GM18498 (cell line): Measurements from ENCODE around the gene WDR48.
"Not testable (repeated sequence)": the region's sequence is repeated elsewhere in the genome, so short reads cannot be mapped to it uniquely, and the experiment has no call there.

Experiments
- ATAC-seq: cut with Tn5 transposase; IDR thresholded peaks from one replicate; pipeline ENCODE4 v1.9.1; 2021; ENCODE audit warnings: mild to moderate bottlenecking, moderate library complexity; ENCODE audit not compliant: unreplicated experiment

WDR48 gene

GRCh38 chr3:39051649-39052561 is at the start of gene WDR48, which contains the start of gene SCN11A:
Gene WDR48 (plus strand): TSS chr3:39052016. CDS start chr3:39052026, 10 bp downstream.
Gene SCN11A (minus strand): TSS chr3:39051944. CDS start chr3:38950362, 101,582 bp downstream.
- peak; percentile 98 for ATAC-seq

- ATAC-seq: no peak
Observed at GRCh38 chr3:39005295-39005694, 46.5 kb upstream of the WDR48 start.

DNA sequence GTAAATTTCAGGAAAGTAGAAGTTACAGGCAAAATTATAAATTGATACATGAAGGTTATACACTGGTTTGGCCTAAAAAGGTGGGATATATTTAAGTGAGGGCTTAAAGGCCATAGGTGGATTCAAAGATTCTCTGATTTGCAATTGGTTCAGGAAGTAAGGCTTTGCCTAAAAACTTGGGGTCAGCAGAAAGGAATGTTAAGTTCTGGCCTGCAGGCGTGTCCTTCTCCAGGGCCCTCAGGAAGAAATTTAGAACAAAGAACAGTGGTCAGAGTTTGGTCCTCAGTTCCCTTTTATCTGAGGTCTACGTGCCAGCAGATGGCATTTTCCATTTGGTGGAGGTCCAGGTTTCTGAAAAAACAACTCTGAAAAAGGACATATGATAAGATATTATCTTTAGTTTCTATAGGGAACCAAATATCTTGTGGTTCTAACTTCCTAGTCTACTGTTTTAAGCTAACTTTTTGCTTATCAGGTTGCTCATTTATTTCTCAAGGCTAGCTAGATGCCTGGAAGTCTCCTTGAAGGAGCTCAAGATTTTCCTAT is 40.6 kb upstream of the WDR48 start:
- ATAC-seq: no peak

GRCh38 chr3:39013289-39013688 is 38.5 kb upstream of the WDR48 start:
- ATAC-seq: no peak

GRCh38 chr3:39013921-39014509 is 37.8 kb upstream of the WDR48 start:
- ATAC-seq: no peak

GRCh38 chr3:39015418-39015817 is 36.4 kb upstream of the WDR48 start:
- no peak for ATAC-seq

- ATAC-seq: no peak
Observed at GRCh38 chr3:39019299-39019698, 32.5 kb upstream of the WDR48 start.

GRCh38 chr3:39021029-39021428 is 30.8 kb upstream of the WDR48 start:
- peak; percentile 67 for ATAC-seq

DNA sequence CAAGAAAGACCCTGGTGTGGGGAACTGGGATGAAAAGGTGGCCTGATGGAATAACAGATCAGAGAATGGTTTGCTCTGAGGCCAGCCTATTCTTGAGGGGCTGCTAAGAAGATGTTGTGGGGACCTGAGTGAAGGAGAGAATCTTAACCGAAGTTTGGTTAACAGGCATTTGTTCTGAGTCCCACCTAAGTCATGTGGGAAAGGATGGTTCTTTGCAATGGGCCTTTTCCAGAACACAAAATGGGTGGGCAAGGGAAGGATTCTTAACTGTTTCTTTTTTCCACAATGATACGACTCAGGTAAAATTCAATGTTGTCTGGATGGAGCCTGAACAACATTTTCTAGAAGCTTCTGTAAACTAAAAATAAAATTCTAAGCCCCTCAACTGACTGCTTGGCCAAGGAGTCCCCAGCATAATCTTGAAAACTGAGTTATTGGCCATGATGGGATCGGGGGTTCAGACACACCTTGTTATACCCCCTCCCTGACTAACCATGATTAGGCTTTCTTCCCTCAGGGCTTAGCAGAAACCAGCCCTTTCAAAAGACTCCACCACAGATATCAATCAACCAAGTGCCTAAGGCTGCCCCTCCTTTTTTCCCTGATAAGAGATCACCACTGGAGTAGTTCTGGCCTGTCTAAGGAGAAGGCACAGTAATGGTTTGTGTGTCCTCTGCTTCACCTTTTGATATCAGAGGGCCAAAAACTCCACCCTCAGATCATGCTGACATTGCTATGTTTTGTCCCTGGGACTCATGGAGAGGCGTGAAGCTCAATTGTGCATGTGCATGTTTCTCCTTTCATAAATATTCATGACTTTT is 30.1 kb upstream of the WDR48 start:
- ATAC-seq: no peak

DNA sequence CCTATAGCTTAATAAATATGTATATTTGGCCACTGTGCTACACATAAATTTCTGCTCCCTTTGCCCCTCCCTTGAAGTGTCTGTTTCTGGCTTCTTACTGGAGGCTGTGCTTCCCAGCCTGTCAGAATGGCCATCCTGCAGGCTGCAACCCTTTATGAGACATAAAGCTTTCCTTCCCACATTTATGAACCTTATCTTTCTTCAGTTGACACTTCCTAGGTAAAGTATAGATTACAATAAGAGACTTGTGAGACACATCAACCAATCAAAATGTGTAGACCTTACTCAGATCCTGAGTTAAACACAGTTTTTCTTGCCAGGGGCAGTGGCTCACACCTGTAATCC is 29.6 kb upstream of the WDR48 start:
- ATAC-seq: no peak

DNA sequence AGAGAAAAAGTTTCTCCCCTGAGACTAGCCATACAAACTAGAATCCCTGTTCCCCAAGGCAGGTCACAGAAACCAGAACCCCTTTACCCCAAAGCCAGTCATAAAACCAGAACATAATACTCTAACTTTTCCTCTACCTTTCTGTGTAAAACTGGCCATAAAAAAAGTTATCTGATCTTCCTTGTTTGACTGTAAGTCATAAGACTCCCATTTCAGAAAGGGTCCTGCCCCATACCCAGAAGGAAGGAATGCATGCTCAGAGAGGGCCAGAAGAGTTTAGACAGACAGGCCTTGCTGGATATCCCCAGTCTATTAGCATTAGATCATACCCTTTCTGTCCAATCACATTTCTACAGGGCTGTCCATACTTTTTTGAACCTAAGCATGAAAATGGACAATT is 27.3 kb upstream of the WDR48 start:
- no peak for ATAC-seq

DNA sequence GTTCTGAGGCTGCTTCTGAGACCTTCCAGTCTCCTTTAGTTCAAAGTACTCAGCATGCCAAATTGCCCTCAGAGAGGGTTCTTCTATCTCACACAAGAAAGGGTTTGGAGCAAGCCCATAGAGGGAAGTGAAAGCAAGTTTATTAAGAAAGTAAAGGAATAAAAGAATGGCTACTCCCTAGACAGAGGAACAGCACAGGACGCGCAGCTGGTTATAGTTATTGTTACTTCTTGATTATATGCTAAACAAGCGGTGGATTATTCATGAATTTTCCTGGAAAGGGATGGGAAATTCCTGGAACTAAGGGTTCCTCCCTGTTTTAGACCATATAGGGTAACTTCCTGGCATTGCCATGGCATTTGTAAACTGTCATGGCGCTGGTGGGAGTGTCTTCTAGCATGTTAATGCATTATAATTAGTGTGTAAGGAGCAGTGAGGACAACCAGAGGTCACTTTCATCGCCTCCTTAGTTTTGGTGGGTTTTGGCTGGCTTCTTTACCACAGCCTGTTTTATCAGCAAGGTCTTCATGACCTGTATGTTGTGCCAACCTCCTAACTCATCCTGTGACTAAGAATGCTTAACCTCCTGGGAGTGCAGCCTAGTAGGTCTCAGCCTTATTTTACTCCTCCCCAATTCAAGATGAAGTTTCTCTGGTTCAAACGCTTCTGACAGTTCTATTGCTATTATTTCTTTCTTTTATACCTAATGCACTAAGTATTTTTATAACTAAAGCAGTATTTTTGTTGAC is 26.4 kb upstream of the WDR48 start:
- ATAC-seq: no peak

DNA sequence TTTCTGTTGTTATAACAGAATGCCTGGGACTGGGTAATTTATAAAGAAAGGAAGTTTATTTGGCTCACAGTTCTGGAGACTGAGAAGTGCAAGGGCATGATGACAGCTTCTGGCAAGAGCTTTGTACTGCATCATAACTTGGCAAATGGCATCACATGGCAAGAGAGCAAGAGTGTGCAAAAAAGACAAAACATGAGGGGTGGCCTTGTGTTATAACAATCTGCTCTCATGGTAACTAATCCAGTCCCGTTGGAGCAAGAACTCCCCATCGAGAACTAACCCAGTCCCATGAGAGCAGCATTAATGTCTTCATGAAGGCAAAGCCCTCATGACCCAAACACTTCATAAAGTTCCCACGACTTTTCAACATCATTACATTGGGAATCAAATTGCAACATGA is 23.3 kb upstream of the WDR48 start:
- no peak for ATAC-seq

- ATAC-seq: no peak
Observed at GRCh38 chr3:39029556-39029955, 22.3 kb upstream of the WDR48 start.

- ATAC-seq: no peak
Observed at GRCh38 chr3:39038165-39038564, 13.7 kb upstream of the WDR48 start.

- ATAC-seq: no peak
Observed at GRCh38 chr3:39050029-39050428, 1.8 kb upstream of the WDR48 start.

GRCh38 chr3:39052583-39052982 is 767 bp downstream of the WDR48 start:
- ATAC-seq: no peak

GRCh38 chr3:39053696-39054095 is 1.9 kb downstream of the WDR48 start:
- ATAC-seq: no peak

DNA sequence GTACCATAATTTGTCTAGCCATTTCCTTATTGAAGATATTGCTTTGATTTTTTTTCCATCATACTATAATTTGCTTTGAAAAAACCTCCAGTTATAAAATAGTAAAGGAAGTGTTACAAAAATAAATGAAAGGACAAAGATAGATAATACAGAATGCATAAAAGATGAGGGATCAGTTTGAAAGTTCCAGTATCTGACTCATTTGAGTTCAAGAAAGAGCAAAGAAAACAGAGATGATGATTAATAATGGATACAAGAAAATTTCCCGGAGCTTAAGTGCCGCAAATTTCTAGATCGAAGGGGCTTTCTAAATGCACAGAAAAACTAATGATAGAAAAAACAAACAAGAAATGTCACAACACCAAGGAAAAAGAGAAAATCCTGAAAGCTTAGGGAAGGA is 4.3 kb downstream of the WDR48 start:
- no peak for ATAC-seq

DNA sequence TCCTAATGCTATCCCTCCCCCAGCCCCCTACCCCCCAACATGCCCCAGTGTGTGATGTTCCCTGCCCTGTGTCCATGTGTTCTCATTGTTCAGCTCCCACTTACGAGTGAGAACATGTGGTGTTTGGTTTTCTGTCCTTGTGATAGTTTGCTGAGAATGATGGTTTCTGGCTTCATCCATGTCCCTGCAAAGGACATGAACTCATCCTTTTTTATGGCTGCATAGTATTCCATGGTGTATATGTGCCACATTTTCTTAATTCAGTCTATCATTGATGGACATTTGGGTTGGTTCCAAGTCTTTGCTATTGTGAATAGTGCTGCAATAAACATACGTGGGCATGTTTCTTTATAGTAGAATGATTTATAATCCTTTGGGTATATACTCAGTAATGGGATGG is 9.4 kb downstream of the WDR48 start:
- not testable (repeated sequence) for ATAC-seq

DNA sequence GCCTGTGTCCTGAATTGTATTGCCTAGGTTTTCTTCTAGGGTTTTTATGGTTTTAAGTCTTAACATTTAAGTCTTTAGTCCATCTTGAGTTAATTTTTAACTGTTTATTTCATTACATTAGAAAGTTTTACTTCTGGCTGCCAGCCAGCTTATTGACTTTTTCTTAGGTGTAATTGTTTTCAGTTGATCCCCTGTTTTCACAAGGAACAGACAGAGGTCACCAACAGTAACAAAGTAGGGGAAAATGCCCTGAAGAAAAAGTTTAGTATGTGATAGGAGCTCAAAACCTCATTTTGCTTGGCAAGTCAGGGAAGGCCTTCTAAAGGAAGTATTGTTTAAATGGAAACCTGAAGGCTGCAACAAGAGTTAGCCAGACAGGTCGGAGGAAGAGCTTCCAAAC is 10.4 kb downstream of the WDR48 start:
- no peak for ATAC-seq
